Measurements from ENCODE around the gene FCN3. TPM values are rescaled to one million over a fixed set of nuclear protein-coding genes. Genes with fewer than 3 reads are reported as not detected.

Gene FCN3
- total RNA-seq = not detected in 2 replicates

GRCh38 chr1:27374362-27375086, at the start of gene FCN3:
Gene FCN3 (minus strand): TSS chr1:27374824. CDS start chr1:27374818, 6 bp downstream.

DNA sequence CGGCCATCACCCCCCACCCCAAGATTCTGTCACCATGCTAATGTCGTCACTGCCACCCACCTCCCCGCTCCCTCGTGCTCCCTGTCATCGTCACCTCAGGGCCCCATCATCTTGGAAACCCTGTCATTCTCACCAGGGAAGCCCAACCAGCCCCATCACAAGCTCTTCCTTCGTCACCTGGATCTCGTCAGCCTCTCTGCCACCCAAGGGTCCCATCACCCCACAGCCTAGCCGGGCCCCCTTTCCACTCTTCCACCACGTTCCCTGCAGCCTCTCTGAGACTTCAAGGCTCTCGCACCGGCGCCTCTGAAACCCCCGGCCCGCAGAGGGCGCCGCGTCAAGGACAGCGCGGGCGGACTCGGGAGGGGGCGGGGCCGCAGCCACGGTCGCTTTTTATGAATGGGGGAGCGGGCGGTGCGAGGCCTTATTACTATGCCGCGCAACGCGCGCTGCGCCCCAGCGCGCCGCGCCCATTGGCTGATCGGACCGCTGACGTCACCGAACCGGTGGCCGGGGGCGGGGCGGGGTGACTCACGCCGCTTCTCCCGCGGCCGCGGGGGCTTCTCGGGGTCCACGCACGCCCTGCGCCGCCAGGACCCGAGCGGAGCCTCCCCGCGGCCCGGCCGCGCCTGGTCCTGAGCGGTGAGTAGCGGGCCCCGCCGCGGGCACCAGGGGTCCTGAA, 17.6 kb upstream of the FCN3 start, which contains the start of gene GPR3:
TSS of gene GPR3 (plus strand) at position 527 of the 682 bp plus-strand sequence. CDS start 1,177 bp downstream, outside the sequence.

GRCh38 chr1:27383039-27383605, 8.5 kb upstream of the FCN3 start, which contains the start of gene CD164L2:
Gene CD164L2 (minus strand): TSS chr1:27383333. CDS start chr1:27383239, 94 bp downstream.

GRCh38 chr1:27366411-27367159, 8.0 kb downstream of the FCN3 start, which contains the start of gene MAP3K6:
Gene MAP3K6 (minus strand): TSS chr1:27366961. CDS start chr1:27366597, 364 bp downstream.

GRCh38 chr1:27341525-27342252, 32.9 kb downstream of the FCN3 start, which contains the start of gene SYTL1:
Gene SYTL1 (plus strand): TSS chr1:27342022. CDS start chr1:27345335, 3,313 bp downstream.

DNA sequence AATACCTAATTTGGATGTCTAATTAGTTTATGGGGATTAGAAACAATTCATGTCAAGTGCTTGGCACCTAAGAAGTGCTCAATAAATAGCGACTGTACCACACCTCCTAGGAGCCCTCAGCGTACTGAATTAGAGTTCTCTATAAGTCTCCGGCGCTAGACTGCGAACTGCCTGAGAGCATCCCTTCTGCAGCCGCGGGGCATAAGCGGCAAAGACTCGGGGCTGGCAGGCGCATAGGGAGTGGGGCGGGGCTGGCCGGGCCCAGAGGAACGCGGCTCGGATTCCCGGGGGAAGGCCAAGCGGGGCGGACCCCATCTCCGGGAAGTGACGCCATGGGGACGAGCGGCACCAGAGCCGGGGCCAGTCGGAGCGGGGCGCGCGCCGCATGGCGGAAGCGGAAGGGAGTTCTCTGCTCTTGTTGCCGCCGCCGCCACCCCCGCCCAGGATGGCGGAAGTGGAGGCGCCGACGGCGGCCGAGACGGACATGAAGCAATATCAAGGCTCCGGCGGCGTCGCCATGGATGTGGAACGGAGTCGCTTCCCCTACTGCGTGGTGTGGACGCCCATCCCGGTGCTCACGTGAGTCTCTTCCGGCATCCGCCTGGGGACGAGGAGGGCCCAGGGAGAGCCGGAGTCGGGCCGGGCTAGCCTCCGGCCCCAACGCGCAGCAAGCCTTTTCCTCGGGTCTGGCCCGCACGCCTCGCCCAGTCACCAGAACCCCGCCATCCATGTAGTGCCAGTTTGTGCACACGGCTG, 52.6 kb downstream of the FCN3 start, which contains the start of gene TMEM222:
TSS of gene TMEM222 (plus strand) at position 351 of the 756 bp plus-strand sequence. CDS start at position 386, 35 bp downstream.

Other genes with a start within 250 kb of the FCN3 start
- 2.9 and 3.4 TPM in 2 replicates for gene SLC9A1, start 219.7 kb downstream of the FCN3 start, total RNA-seq
- 19.0 and 21.4 TPM in 2 replicates for gene WDTC1, start 140.2 kb downstream of the FCN3 start, total RNA-seq
- 17.1 and 22.6 TPM in 2 replicates for gene TMEM222, start 52.7 kb downstream of the FCN3 start, total RNA-seq
- under 0.01 TPM in 1 of 2 replicates, not detected in the other for gene SYTL1, start 32.8 kb downstream of the FCN3 start, total RNA-seq
- gene MAP3K6, start 7.9 kb downstream of the FCN3 start, total RNA-seq = 8.2 and 17.8 TPM in 2 replicates
- not detected in 2 replicates for gene CD164L2, start 8.5 kb upstream of the FCN3 start, total RNA-seq
- gene GPR3, start 17.8 kb upstream of the FCN3 start, total RNA-seq = 0.56 and 0.58 TPM in 2 replicates
- 13.5 and 14.2 TPM in 2 replicates for gene WASF2, start 115.3 kb upstream of the FCN3 start, total RNA-seq
- gene AHDC1, start 229.3 kb upstream of the FCN3 start, total RNA-seq = 4.4 and 5.6 TPM in 2 replicates